HPDE6-E6E7 (cell line): ENCODE results near the gene EXOC6.
A peak's percentile ranks its signal among the peaks of the same experiment; 100 is the strongest.
"Not testable (repeated sequence)": the region's sequence is repeated elsewhere in the genome, so short reads cannot be mapped to it uniquely, and the experiment has no call there.

ENCODE experiments used
- DNase-seq: peaks from one replicate; pipeline ENCODE4 v3.0.0; 2011; ENCODE audit warnings: missing footprints; ENCODE audit errors: extremely low spot score

EXOC6 gene

DNA sequence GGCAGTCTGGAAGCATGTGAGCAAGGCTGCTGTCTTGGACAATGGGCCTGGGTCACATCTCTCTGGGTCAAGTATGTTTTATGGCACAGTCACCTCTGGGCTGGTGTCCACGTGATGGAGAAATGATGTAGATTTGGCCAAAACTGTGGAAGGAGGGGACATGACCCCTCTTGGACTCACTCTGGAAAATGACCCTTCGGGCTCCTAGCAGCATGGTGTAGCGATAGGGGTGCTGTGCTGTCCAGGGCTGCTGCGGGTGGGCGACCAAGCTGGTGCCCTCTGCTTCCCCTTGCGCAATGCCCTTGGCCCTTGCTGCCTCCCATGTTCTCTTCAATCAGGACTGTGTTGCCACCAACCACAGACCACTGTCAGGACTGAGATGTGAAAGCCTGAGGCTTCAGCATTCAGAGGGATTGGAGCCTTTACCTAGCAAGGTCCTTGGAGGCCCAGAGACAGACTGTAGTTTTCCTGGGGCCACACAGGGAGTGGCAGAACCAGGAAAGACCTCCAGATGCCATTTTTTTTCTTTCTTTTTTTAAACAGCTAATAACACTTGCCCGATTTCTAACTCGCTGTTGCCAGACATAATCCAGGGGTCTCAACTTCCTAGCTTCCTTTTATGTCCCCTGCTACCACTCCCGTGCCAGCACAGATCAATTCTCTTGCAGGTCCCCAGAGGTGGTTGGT, 231.5 kb downstream of the EXOC6 start:
- no peak for DNase-seq

DNA sequence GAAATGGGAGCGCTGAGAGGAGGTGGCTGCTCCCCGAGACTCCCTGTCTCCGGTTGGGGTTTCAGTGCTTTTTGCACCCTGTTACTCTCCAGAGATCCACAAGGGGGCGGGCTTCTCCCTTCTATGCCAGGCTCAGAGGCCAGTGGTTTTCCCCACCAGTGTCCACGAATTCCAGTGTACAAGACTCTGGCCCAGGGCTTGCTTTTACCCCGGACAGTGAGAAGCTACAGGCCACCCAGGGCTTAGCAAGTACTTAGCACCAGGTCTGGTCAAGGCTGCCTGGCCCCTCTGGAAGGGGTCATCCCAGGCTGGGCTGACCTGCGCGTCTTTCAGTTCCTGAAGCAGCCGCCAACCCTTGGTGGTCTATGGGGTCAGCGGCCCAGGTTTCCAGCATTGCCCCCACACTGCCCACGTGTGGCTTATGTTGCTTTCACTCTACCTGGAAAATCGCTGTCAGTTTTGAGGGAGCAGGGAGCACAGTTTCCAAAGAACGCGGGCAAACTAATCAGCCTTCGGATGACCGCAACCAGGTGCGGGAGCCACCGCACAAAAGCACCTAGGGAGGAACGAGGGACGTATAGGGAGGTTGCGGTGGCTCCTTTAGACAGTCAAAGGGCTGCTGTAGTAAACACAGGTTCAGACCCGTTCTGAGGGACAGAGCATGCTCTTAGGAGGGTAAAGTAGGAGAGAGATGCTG, 232.2 kb downstream of the EXOC6 start:
- peak; percentile 74 for DNase-seq

DNA sequence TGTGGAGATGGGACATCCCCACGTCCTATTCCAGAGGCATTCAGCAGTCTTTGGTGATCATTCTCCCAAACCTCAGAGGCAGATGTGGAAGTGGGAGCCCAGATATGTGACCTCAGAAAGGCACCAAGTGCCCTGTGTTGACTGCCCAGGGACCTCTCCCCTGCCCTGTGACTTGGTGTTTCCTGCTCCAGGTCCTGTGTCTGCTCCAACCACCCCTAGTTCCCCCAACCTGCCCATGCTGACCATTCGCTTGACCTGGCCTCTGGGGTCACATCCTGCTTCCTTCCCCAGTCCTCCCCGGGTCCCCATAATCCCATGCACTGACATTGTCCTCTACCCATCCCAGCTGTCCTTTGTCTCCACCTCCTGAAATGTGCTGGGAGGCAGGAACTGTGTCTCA, 233.0 kb downstream of the EXOC6 start:
- DNase-seq: no peak

DNA sequence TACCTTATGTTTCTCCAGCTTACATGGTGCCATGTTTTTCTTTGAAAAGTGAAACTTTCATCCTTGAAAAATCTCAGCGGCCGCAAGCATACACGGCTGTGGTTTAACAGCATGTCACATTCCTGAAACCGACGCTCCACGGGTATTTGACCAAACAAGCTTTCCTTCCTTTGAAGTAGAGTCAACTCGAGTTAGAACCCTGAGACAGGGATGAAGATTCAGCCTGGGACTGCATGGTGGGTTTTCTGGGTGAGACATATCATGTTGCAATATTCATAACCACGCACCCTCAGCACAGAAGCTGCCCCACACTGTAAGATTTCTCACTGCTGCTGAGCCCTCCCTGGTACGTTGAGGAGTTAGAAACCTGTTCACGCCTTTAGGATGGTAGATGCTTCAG, 233.5 kb downstream of the EXOC6 start:
- DNase-seq: no peak

DNA sequence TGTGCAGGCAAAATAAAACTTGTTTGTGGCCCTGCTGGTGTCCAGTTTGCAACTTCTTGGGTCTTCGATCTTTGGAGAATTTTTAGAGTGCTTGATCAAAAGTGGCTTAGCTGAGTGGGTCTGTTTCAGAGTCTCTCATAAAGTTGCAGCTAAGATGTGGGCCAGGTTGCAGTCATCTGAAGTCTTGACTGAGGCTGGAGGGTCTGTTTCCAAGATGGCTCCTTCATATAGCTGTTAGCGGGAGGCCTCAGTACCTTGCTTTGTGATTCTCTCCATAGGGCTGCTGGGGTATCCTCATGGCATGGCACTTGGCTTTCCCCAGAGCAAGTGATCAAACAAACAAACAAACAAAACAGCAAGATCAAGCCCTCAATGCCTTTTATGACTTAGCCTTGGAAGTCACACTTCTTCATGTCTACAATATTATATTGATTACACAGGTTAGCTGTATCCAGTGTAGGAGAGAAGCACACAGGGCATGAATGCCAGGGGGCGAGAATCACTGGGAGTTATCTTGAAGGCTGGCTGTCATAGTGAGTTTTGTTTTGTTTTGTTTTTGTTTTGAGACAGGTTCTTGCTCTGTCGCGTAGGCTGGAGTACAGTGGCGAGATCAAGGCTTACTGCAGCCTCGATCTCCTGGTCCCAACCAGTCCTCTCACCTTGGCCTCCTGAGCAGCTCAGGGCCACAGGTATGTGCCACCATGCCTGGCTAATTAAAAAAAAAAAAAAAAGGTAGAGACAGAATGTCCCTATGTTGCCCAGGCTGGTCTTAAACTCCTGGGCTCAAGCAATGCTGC, 235.6 kb downstream of the EXOC6 start:
- DNase-seq: no peak

DNA sequence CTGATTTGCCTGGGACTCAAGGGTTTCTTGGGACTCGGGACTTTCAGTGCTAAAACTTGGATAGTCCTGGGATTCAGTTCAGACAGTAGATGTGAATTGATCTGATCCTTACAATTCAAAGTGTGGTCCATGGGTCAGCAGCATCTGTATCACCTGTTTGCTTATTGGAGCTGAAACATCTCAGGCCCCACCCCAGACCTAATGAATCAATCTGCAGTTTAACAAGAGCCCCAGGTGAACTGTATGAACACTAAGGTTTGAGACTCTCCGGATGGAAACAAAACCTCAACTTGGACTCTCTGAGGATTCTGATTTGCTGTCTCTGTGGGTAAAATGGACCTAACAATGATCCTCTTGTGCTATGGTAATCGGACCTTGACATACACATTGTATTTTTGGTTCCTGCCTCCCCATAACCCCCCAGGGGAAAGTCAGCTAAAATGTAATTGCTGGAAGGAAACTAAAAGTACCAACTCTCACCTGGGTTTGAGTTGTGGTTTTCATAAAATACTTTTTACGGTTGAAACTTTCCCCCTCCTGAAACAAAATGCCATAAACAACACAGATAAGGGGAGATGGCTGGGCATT, 237.0 kb downstream of the EXOC6 start:
- no peak for DNase-seq

DNA sequence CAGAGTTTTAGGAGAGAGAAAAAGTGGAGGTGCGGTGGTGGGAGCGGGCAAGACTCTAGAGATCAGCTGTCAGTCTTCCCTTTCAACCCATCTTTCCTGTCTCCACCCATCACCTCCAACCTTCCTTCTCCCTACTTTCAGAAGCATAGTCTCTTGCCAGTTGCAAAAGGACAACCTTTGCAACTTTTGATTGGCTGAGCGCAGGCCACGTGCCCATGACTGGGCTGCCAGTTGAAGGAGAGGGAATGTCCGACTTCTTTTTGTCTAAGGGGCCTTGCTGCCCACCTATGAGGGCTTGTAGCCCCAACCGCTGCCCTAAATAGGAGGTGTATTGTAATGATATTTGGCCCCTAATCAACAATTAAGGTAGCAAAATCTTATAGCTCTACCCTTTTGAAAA, 238.0 kb downstream of the EXOC6 start:
- no peak for DNase-seq

DNA sequence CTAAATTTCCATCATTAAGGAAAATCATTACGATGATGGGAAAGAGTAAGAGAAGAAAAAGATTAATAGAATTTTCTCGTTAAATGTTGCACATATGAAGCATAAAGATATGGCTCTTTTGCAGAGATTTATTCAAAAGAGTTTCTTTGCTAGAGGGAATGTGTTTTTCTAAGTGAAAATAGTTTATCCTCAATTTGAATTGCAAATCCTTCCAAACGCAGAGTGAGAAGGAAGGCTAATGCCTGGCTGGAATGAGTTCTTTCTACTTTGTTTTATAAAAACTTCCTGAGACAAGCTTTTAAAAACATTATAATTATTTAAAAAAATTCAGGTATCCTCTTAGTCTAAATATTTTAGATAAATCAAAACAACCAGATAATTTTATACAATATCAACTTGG, 239.5 kb downstream of the EXOC6 start:
- DNase-seq: no peak

DNA sequence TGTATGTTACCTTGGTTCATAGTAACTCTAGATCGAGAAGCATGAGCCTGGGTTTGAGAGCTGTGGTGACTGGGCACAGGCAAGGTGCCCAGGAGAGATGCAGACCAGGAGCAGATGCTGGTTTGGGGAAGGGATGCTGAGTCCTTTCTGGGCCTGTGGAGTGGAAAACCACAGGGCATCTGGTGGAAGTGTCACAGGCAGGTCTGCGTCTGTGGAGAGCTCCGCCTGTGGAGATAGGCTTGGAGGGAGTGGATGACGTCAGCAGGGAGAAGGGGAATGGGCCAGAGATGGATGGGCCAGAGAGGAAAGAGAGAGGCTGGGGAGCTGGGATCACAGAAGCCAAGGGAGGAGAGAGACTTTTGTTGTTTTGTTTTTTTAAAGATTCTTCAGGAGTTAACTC, 240.1 kb downstream of the EXOC6 start:
- DNase-seq: no peak

DNA sequence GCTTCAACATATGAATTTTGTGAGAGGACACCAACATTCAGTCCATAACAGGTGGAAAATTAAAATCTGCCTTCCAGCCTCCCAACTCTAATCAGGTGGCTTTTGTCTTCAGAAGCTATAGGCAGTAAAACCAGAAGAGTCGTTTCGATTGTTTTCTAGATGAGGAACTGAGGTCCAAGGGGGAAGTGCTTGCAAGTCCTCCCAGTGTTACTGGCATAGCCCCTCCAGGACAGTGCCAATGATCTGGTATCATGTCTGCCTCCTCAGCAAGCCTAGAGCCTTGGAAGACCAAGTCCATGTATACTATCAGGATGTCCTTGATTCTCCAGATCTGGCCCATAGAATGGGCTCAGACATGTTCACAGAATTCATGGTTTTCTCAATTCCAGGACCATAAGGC, 242.3 kb downstream of the EXOC6 start:
- DNase-seq: no peak

DNA sequence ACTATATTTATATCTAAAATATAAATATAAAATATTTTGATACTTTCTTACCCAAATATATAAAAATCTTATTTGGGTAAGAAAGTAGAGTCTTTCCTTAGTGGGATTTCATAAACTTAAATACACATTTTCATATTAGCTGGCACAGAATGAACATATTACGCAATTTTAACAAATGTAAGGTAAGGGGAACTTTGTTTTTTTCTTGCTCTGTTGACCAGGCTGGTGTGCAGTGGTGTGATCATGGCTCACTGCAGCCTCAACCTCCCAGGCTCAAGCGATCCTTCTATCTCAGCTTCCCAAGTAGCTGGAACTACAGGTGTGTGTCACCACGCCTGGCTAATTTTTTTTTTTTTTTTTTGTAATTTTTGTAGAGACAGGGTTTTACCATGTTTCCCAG, 243.6 kb downstream of the EXOC6 start:
- DNase-seq: no peak

DNA sequence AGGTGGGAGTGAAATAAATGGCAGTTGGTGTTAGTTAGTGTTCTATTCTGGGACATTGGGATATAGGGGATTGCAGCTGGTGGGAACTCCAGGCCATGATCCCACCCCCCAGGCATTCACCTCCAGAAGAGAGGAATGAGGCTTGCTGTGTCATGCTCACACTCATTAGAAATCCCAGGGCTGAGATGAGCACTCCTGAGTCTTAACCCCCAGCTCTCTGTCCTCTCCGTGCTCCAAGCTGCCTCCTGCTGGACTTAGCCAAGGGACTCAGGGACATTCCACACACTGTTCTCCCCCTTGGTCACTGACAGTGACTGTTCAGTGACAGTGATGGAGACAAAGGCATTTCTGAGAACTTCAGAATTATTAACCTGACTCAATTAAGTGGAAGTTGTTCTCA, 246.9 kb downstream of the EXOC6 start:
- DNase-seq: no peak

DNA sequence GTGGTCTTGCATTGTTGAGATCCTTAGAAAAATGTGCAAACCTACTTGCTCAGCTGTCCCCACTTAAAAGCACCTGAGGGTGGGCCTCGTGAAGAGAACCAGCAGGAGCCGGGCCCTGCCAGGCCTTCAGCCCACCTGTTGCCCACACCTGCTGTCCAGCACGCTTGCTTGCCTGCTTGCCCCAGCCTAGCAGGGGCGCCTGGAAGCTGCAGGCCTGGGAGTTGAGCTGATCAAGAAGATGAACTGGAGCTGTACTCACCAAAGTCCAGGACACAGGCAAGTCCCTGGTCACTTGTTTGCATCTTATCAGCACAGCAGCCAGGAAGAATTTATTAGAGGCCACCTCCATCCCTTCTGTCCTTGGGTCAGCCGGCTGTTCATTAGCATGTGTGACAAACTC, 248.6 kb downstream of the EXOC6 start:
- DNase-seq: no peak

DNA sequence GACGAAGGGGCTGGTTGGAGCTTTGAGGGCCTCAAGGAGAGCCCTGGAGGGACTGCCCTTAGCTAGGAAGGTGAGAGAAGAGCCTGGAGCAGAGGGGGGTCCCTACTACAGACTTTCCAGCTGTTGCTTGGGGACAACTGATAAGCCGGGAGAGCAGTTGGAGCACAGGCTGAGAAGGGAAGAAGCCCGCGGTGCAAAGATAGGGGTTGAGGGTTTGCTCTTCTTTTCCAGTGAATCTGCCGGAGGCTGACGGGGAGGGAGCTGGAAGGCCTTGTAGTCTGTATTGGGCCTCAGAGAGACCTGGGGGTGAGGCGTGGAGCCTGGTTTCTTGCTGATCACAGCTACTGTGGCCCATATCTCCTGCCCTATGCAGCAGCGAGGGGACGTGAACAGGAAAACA, 249.1 kb downstream of the EXOC6 start:
- no peak for DNase-seq

DNA sequence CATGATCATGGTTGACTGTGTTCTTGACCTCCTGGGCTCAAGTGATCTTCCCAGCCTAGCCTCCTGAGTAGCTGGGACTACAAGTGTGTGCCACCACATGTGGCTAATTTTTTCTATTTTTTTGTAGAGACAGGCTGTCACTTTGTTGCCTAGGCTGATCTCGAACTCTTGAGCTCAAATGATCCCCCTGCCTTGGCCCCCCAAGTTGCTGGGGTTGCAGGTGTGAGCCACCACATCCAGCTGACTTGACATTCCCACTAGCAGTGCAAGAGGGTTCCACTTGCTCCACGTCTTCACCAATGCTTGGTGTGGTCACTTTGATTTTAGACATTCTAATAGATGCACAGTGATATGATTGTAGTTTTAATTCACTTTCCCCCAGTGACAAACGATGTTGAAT, 250.5 kb downstream of the EXOC6 start:
- no peak for DNase-seq

DNA sequence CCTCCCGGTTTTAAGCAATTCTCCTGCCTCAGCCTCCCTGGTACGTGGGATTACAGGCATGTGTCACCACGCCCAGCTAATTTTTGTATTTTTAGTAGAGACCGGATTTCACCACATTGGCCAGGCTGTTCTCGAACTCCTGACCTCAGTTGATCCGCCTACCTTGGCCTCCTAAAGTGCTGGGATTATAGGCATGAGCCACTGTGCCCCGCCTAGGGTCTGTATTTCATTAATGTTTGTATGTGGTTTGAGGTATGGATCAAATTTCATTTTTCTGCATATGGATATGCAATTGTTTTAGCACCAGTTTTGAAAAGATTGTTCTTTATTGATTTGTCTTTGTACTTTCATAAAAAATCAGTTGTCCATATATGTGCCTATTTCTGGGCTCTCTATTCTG, 251.3 kb downstream of the EXOC6 start:
- no peak for DNase-seq

DNA sequence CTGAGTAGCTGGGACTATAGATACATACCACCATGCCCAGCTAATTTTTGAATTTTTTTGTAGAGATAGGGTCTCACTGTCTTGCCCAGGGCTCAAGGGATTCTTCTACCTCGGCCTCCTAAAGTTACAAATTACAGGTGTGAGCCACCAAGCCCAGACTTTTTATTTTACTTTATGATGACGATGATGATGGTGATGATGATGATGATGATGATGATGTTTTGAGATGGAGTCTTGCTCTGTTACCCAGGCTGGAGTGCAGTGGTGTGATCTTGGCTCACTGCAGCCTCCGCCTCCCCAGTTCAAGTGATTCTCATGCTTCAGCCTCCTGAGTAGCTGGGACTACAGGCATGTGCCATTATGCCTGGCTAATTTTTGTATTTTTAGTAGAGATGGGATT, 252.8 kb downstream of the EXOC6 start:
- DNase-seq: not testable (repeated sequence)

DNA sequence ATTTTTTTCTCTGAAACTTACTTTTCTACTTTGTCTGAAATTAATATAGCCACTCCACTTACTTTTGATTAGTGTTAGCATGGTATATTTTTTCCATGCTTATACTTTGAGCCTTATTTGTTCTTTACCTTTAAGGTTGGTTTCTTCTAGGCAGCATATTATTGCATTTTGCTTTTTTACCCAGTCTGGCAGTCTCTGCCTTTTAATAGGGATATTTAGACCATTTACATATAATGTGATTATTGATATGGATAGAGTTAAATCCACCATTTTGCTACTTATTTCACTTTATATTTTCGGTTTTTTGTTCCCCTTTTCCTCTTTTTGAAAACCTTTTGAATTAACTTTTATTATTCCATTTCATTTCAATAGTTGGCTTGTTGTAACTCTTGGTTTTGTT, 255.6 kb downstream of the EXOC6 start:
- no peak for DNase-seq

DNA sequence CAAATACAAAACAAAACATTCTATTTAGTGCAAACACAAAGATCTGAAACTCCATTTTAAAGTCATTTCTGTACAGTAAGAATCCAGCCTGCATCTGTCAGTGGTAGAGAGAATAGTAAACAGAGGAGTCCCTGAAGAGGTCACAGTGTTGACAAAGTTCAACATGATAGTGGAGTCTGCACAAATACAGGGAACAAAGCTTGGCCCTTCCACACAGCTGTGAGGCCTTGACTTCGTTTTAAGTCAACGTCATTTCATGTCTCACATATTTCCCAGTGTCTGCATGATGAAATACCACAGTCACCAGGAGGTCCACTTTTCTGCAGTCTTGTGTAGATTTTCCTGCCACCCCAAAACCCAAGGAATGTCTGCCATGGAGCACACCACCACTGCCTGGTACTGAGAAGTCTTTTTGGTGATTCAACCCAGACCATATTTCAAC, 258.3 kb downstream of the EXOC6 start:
- no peak for DNase-seq
